Activated T-helper 2 cell treated with anti-CD3 and anti-CD28 coated beads, Interferon-gamma antibody, Interleukin-2, Interleukin-4, amounts not matched to agents 10 μg/mL and 5 μg/mL and 100 μg/mL, durations not matched to agents 14 hours and 24 hours and 36 hours (primary cell): ENCODE data around the gene RNASEH2B. TPM values are rescaled to one million over a fixed set of nuclear protein-coding genes. Genes with fewer than 3 reads are reported as not detected.

Experiments
- DNase-seq: peaks from one replicate; pipeline ENCODE4 v3.0.0; 2021; ENCODE audit warnings: low spot score
- H3K27ac Mint-ChIP-seq: one replicate; pipeline ENCODE4 v1.8.0; 2021; ENCODE audit warnings: mixed read lengths
- H3K27me3 Mint-ChIP-seq: one replicate; pipeline ENCODE4 v1.8.0; 2021; ENCODE audit warnings: low read depth, mixed read lengths
- H3K36me3 Mint-ChIP-seq: one replicate; pipeline ENCODE4 v1.8.0; 2021; ENCODE audit warnings: low read depth, mixed read lengths
- H3K4me1 Mint-ChIP-seq: one replicate; pipeline ENCODE4 v1.8.0; 2021; ENCODE audit warnings: low read depth, mixed read lengths
- H3K4me3 Mint-ChIP-seq: one replicate; pipeline ENCODE4 v1.8.0; 2021; ENCODE audit warnings: low read depth, mild to moderate bottlenecking, moderate library complexity, mixed read lengths
- H3K9me3 Mint-ChIP-seq: one replicate; pipeline ENCODE4 v1.8.0; 2021; ENCODE audit warnings: mixed read lengths
- intact Hi-C: fragments of 100-400 bp; cut with micrococcal nuclease; formaldehyde crosslinking; loops from one replicate; pipeline ENCODE4 v1.15.1; 2023
- total RNA-seq: library from RNA; stranded (reverse); gene quantifications from 2 replicates; pipeline ENCODE4 v1.2.3, GENCODE V29; 2022

Gene RNASEH2B
- total RNA-seq, 1 donor from 2014 or later, result 71.7 TPM

DNA sequence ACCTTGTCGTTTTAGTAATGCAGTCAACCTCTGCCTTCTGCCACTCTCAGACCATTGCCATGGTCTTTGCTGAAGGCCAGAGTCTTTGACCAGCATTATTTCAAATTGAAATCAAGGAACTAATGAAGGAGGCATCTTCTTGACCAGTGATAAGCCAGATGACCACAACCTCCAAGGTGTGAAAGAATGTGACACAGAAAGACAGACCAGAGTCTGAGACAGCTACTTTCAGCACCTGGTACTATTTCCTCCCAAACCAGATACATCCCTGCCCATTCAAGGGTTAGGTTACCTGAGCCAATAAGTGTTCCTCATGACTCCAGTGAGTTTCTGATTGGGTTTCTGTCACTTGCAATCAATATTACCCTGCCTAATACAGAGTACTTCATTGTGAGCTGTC lies 20.3 kb upstream of the RNASEH2B start:
- Mint-ChIP-seq H3K27me3 (peaks cover 5% of the 10 kb centered on the region), H3K36me3 (peaks cover 11% of the 10 kb centered on the region), H3K9me3 (peaks cover 12% of the 10 kb centered on the region), H3K4me3 (no peak overlapping the region), H3K27ac (no peak overlapping the region), H3K4me1 (peaks cover 35% of the 10 kb centered on the region)
- intact Hi-C loops, result no loop called here
- DNase-seq, result no peak

GRCh38 chr13:50891206-50891605 lies 18.4 kb upstream of the RNASEH2B start:
- DNase-seq, result no peak
- Mint-ChIP-seq H3K36me3 (peaks cover 15% of the 10 kb centered on the region), H3K27ac (no peak overlapping the region), H3K4me3 (peak overlapping the region; percentile 42), H3K9me3 (peaks cover 16% of the 10 kb centered on the region), H3K27me3 (peaks cover 5% of the 10 kb centered on the region), H3K4me1 (peaks cover 42% of the 10 kb centered on the region)
- intact Hi-C loops, result loop anchor here (5.0 kb wide), 4 partner anchors 524 to 894 kb away; partner anchors contain the start of gene TRIM13

DNA sequence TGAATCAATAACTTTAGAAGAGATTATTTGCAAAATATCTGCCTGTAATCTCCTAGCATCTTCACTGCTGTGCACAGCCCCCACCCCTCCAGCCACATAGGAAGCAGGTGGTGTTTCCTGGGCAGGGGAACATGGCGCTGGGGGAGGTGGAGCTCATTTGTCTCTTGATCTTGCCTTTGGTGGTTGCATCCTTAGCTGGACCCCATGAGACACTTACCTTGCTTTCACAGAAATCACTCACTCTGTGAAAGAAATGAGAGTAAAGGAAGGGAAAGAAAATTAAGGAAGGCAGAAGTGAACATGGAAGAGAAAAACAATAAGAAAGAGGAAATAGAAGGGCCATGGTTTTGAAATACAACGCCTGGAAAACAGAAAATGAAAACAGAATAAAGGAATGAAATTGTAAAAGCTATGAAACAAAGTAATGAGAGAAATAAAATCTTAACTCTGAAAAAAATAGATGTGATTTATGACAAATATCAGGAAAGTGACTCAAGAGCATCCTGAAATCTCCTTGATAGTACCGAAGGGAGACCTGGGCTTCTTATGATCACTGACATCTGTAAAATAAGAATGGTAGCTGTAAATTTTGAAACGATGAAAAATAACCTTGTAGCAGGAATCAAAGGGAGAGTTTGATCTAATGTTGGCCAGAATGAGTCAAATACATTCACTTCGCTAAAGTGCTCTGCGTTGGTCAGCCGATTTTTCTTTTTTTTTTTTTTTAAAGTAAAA lies 17.2 kb upstream of the RNASEH2B start:
- peak overlapping the region; percentile 73 for H3K4me3 Mint-ChIP-seq

GRCh38 chr13:50893211-50893852 lies 16.3 kb upstream of the RNASEH2B start:
- H3K36me3 Mint-ChIP-seq, result peaks cover 14% of the 10 kb centered on the region
- peak overlapping the region; percentile 88 for H3K27ac Mint-ChIP-seq
- DNase-seq, result no peak
- peaks cover 48% of the 10 kb centered on the region for H3K4me1 Mint-ChIP-seq
- intact Hi-C loops, result loop anchor here (1.0 to 5.0 kb wide), 6 partner anchors 19 to 896 kb away; partner anchors contain the start of gene TRIM13
- H3K9me3 Mint-ChIP-seq, result peaks cover 9% of the 10 kb centered on the region
- no peaks in the 10 kb centered on the region for H3K27me3 Mint-ChIP-seq
- H3K4me3 Mint-ChIP-seq, result peak overlapping the region; percentile 51

More for the DNA sequence above, 17.2 kb upstream of the RNASEH2B start:
- Mint-ChIP-seq H3K36me3 (peaks cover 11% of the 10 kb centered on the region), H3K27me3 (peaks cover 2% of the 10 kb centered on the region), H3K27ac (peak overlapping the region; percentile 87), H3K9me3 (peaks cover 13% of the 10 kb centered on the region), H3K4me1 (peaks cover 45% of the 10 kb centered on the region)
- intact Hi-C loops, result loop anchor here (5.0 kb wide), 4 partner anchors 525 to 895 kb away; partner anchors contain the start of gene TRIM13
- DNase-seq, result no peak

DNA sequence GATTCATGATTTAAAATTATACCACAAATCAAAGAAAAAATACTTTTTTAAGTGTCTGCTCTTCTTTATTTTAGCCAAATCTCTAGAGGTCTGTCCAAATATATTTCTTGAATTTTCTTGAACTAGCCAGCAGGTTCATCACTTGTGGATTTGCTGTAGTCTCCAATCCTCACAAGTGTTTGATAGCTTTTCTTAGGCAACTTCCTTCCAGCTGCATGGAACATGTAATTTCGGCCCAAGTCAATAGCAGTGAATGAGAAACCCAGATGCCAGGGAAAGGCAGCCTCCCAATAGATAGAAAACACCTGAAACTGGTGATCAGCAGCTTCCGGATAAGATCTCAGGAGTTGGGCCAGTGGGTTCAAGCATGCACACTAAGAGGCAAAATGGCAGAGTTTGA lies 15.6 kb upstream of the RNASEH2B start:
- peaks cover 14% of the 10 kb centered on the region for H3K36me3 Mint-ChIP-seq
- peaks cover 49% of the 10 kb centered on the region for H3K4me1 Mint-ChIP-seq
- peaks cover 8% of the 10 kb centered on the region for H3K9me3 Mint-ChIP-seq
- intact Hi-C loops, result loop anchor here (5.0 kb wide), 4 partner anchors 527 to 897 kb away; partner anchors contain the start of gene TRIM13
- peak overlapping the region; percentile 88 for H3K27ac Mint-ChIP-seq
- H3K4me3 Mint-ChIP-seq, result no peak overlapping the region
- H3K27me3 Mint-ChIP-seq, result no peaks in the 10 kb centered on the region
- DNase-seq, result no peak

- intact Hi-C loops, result loop anchor here (5.0 kb wide), 4 partner anchors 527 to 897 kb away; partner anchors contain the start of gene TRIM13
- H3K4me1 Mint-ChIP-seq, result peaks cover 46% of the 10 kb centered on the region
Measured at GRCh38 chr13:50894504-50894903, 15.1 kb upstream of the RNASEH2B start.

DNA sequence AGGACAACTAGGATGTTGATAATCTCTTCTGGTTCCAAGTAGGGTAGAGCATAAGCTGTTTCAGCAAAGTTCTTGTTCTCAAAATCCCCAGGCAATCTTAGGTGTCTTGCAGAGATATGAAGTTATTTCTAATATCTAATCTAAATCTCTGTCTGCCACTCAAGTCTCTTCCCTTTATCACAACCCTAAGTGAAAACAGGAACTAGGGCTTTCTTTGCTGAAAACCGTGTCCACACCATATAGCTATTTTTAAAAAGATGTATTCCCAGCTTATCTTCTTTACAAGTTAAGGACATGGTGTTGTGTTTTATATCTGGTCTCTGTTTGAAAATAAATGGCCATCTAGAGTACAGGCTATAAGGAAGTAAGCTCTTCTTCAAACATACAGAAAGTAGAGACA lies 11.3 kb upstream of the RNASEH2B start:
- no peaks in the 10 kb centered on the region for H3K27me3 Mint-ChIP-seq
- H3K9me3 Mint-ChIP-seq, result peaks cover 6% of the 10 kb centered on the region
- intact Hi-C loops, result no loop called here
- peaks cover 24% of the 10 kb centered on the region for H3K4me1 Mint-ChIP-seq
- no peak for DNase-seq
- peaks cover 14% of the 10 kb centered on the region for H3K36me3 Mint-ChIP-seq
- no peak overlapping the region for H3K27ac Mint-ChIP-seq
- H3K4me3 Mint-ChIP-seq, result no peak overlapping the region

More at GRCh38 chr13:50894504-50894903, 15.1 kb upstream of the RNASEH2B start:
- DNase-seq, result no peak
- no peak overlapping the region for H3K4me3 Mint-ChIP-seq
- H3K36me3 Mint-ChIP-seq, result peaks cover 14% of the 10 kb centered on the region
- peak overlapping the region; percentile 88 for H3K27ac Mint-ChIP-seq
- peaks cover 6% of the 10 kb centered on the region for H3K9me3 Mint-ChIP-seq
- H3K27me3 Mint-ChIP-seq, result no peaks in the 10 kb centered on the region

GRCh38 chr13:50901701-50902100 lies 7.9 kb upstream of the RNASEH2B start:
- Mint-ChIP-seq H3K9me3 (no peaks in the 10 kb centered on the region), H3K36me3 (peaks cover 3% of the 10 kb centered on the region), H3K4me3 (no peak overlapping the region), H3K4me1 (peaks cover 9% of the 10 kb centered on the region), H3K27ac (no peak overlapping the region), H3K27me3 (no peaks in the 10 kb centered on the region)
- intact Hi-C loops, result no loop called here
- no peak for DNase-seq

GRCh38 chr13:50905256-50905655 lies 4.3 kb upstream of the RNASEH2B start:
- DNase-seq, result no peak
- Mint-ChIP-seq H3K27me3 (no peaks in the 10 kb centered on the region), H3K9me3 (no peaks in the 10 kb centered on the region), H3K4me1 (peaks cover 11% of the 10 kb centered on the region), H3K27ac (no peak overlapping the region), H3K36me3 (peaks cover under 1% of the 10 kb centered on the region), H3K4me3 (no peak overlapping the region)
- intact Hi-C loops, result no loop called here

DNA sequence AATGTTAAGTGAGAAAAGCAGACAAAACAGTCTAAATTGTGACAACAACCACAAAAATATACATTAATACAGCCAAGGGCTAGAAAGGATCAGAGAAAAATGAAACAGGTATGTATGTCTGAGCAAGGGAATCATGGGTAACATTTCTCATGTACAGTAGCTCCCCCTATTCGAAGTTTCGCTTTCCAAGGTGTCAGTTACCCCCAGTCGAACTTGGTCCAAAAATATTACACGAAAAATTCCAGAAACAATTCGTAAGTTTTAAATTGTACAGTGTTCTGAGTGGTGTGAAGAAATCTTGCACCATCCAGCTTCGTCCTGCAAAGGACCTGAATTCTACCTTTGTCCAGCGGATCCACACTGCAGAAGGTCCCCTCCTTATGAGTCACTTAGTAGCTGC lies 1.8 kb upstream of the RNASEH2B start:
- Mint-ChIP-seq H3K4me3 (no peak overlapping the region), H3K36me3 (peaks cover 6% of the 10 kb centered on the region), H3K4me1 (peaks cover 29% of the 10 kb centered on the region), H3K27me3 (no peaks in the 10 kb centered on the region), H3K9me3 (no peaks in the 10 kb centered on the region), H3K27ac (no peak overlapping the region)
- no peak for DNase-seq
- intact Hi-C loops, result no loop called here

- no peak for DNase-seq
- H3K4me3 Mint-ChIP-seq, result peak overlapping the region; percentile 42
- no peaks in the 10 kb centered on the region for H3K27me3 Mint-ChIP-seq
- no peaks in the 10 kb centered on the region for H3K9me3 Mint-ChIP-seq
- H3K27ac Mint-ChIP-seq, result no peak overlapping the region
- intact Hi-C loops, result no loop called here
- H3K36me3 Mint-ChIP-seq, result peaks cover 6% of the 10 kb centered on the region
- H3K4me1 Mint-ChIP-seq, result peaks cover 33% of the 10 kb centered on the region
Measured at GRCh38 chr13:50908371-50908770, 1.2 kb upstream of the RNASEH2B start.

- Mint-ChIP-seq H3K9me3 (no peaks in the 10 kb centered on the region), H3K4me3 (peak overlapping the region; percentile 93), H3K27ac (peak overlapping the region; percentile 97), H3K27me3 (no peaks in the 10 kb centered on the region), H3K4me1 (peaks cover 48% of the 10 kb centered on the region), H3K36me3 (peaks cover 15% of the 10 kb centered on the region)
- intact Hi-C loops, result loop anchor here (2.0 to 10.0 kb wide), 8 partner anchors 196 to 1116 kb away; partner anchors contain the start of genes KPNA3 and SPRYD7
- no peak for DNase-seq
Measured at GRCh38 chr13:50910485-50910805, 854 bp downstream of the RNASEH2B start.
